HG02981 (cell line): ENCODE results near the gene KEAP1.

Source experiments
- ATAC-seq: cut with Tn5 transposase; IDR thresholded peaks from one replicate; pipeline ENCODE4 v1.9.1; 2021; ENCODE audit warnings: mild to moderate bottlenecking, moderate library complexity; ENCODE audit not compliant: unreplicated experiment

Gene KEAP1

DNA sequence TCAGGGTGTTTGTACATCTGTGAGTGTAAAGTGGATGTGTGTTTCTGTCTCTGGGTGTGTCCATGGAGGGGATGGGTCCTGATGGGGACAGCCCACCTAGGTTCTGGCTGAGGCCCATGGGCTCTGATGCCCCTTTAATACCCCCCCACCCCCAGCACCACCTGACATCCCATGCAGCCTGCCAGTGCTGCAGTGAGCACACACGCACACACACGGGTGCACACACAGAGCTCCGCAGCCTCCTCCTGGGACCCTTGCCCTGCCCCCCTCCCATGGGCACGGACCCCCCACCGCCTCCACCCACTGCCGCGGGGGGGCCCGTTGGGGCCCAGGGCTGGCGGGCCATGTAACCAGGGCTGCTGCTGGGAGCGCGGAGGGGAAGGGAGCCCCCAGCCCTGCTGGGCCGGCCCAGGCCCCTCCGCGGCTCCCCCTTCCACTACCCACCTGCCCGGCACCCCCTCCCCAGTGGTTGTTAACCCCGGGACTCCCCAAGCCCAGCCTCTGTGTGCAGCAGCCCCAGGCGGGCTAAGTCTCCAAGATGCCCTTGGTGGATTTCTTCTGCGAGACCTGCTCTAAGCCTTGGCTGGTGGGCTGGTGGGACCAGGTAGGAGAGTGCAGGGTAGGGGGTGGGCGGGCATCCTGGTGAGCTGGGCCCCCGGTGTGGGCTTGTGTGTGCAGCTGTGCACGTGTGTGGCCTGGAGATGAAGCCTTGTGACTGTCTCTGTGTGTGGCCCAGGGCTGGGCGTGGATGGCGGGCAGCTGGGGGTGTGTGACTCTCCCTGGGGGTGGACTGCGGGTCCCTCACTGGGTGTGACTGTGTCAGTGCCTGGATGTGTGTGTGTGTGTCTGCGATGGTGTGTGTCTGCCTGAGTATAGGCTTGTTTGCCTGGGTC lies 50.2 kb downstream of the KEAP1 start:
- ATAC-seq: no peak

GRCh38 chr19:10450853-10451609 lies 52.1 kb downstream of the KEAP1 start:
- ATAC-seq: no peak

DNA sequence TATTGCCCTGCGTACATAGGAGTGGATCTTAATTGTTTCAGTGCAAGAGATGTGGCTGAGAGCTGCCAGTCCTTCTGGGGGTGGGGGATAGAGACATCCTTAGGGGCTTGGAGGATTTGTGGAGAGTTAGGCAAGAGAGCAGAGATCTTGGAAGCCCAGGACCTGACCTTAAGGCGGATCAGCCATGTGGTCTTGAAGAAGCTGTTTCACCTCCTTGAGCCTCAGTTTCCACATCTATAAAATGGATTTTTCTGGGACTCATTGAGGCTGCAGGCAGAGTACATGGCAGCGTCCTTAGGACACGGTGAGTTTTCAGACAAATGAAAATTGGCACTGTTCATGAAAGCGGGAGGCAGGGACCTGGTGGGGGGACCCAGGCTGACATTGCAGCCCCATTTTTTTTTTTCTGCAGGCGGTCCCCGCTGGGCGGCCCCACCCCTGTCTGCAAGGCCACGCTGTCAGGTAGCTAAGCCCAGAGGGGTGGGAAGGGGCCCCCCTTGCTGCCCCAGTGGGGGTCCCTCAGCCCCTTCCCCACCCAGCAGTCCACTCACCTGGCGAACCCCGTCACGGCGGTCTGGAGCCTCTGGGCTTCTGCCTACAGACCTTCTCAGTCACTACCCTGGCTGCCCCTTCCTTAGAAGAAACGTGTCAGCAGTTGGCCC lies 52.8 kb downstream of the KEAP1 start:
- ATAC-seq: no peak

DNA sequence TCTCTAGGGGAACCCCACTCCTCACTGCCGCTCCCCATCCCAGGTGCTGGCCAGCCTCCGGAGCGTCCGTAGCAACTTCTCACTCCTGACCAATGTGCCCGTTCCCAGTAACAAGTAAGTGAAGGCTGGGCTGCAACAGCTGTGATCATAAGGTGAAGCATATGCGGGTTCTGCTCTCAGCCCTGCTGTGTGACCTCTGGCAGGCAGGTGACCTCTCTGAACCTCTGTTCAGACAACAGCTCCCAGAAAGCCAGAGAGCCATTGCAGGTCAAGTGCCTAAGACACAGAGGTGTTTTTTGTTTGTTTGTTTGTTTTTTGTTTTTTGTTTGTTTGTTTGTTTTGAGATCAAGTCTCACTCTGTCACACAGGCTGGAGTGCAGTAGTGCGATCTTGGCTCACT lies 54.1 kb downstream of the KEAP1 start:
- ATAC-seq: no peak

- no peak for ATAC-seq
Observed at GRCh38 chr19:10442698-10443097, 60.5 kb downstream of the KEAP1 start.

DNA sequence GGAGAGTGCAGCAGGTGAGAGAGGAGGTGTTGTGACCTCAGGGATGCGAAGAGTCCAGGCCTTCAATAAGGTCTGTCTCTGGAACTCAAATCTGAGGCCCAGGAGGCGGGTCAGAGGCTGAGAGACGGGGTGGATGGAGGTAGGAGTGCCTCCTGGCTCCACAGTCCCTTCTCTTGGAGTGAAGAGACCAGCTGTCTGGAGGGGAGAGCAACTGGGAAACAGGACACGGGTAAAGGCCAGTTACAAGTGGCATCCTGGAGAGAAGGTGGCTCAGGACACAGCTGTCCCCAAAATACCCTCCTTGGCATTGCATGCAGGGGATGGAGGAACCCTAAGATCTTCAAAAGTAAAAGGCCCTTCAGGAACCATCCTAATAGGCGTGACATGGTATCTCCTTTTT lies 63.6 kb downstream of the KEAP1 start:
- ATAC-seq: no peak
